Fibroblast of villous mesenchyme (primary cell): ENCODE results near the gene KCNJ2. TPM values are rescaled to one million over a fixed set of nuclear protein-coding genes. Genes with fewer than 3 reads are reported as not detected.

ENCODE experiments used
- DNase-seq: peaks from one replicate; pipeline ENCODE4 v3.0.0-alpha.2; 2010; ENCODE audit warnings: low read depth
- H3K4me3 ChIP-seq: 2 replicates; pipeline ENCODE4 v1.5.1; 2011; ENCODE audit warnings: low read depth, mild to moderate bottlenecking, low read length
- CTCF ChIP-seq: IDR thresholded peaks from 2 replicates; pipeline ENCODE4 v1.5.1; 2012; ENCODE audit warnings: low read depth, mild to moderate bottlenecking, low read length; ENCODE audit not compliant: insufficient read depth
- total RNA-seq: library from RNA; depleted of rRNA; stranded (reverse); fragments of >200 nt; gene quantifications from 2 replicates; pipeline ENCODE4 v1.2.3, GENCODE V29; 2012

Gene KCNJ2
- total RNA-seq, 1 donor = 0.86 TPM

GRCh38 chr17:70206361-70207010 is 37.2 kb downstream of the KCNJ2 start:
- TF ChIP-seq CTCF = no peak
- no peak for DNase-seq
- H3K4me3 ChIP-seq = no peak overlapping the region

- TF ChIP-seq CTCF = no peak
- DNase-seq = no peak
- H3K4me3 ChIP-seq = no peak overlapping the region
Measured at GRCh38 chr17:70207184-70207583, 37.9 kb downstream of the KCNJ2 start.

GRCh38 chr17:70208080-70208794 is 38.9 kb downstream of the KCNJ2 start:
- DNase-seq = no peak
- H3K4me3 ChIP-seq = no peak overlapping the region
- TF ChIP-seq CTCF = no peak

GRCh38 chr17:70208825-70209555 is 39.7 kb downstream of the KCNJ2 start:
- DNase-seq = no peak
- no peak overlapping the region for H3K4me3 ChIP-seq
- TF ChIP-seq CTCF = no peak

GRCh38 chr17:70215656-70216055 is 46.3 kb downstream of the KCNJ2 start:
- TF ChIP-seq CTCF = no peak
- no peak overlapping the region for H3K4me3 ChIP-seq
- DNase-seq = no peak

GRCh38 chr17:70217571-70217970 is 48.2 kb downstream of the KCNJ2 start:
- no peak for DNase-seq
- H3K4me3 ChIP-seq = no peak overlapping the region
- no peak for TF ChIP-seq CTCF
